H1 (cell line): Measurements from ENCODE around the gene TMIGD1. TPM values are rescaled to one million over a fixed set of nuclear protein-coding genes. Genes with fewer than 3 reads are reported as not detected.

Experiments used
- CTBP2 ChIP-seq: IDR thresholded peaks from 2 replicates; pipeline ENCODE4 v1.7.0; 2011; ENCODE audit warnings: borderline replicate concordance, mild to moderate bottlenecking, moderate library complexity, mixed read lengths, low read length; ENCODE audit not compliant: insufficient read depth, insufficient read length
- NRF1 ChIP-seq: IDR thresholded peaks from 2 replicates; pipeline ENCODE4 v1.6.1; 2011; ENCODE audit warnings: mild to moderate bottlenecking, low read depth, low read length, improper control_type of control experiment
- polyA plus RNA-seq, 7 experiments: library from polyadenylated mRNA; depleted of rRNA in 3 of 7; stranded (reverse) in 5 of 7; unstranded in 2 of 7; fragments of >200 nt in 5 of 7; fragments of 200-250 nt in 2 of 7; gene quantifications; 1 replicate in 5 of 7; 2 replicates in 1 of 7; 4 replicates in 1 of 7; pipeline versions ENCODE4 v1.2.1 to v1.2.3, GENCODE V29; 2011 to 2013; ENCODE audit warnings: missing spikeins in 2 of 7, mixed read lengths in 2 of 7
- total RNA-seq: library from RNA; stranded (reverse); fragmentation: NEBNext Ultra II Directional; extraction: Animal tissue kit (Norgen Biotek cat#: 25700); gene quantifications from 2 replicates; pipeline ENCODE4 v1.2.1, GENCODE V29; 2021
- TF ChIP-seq, protein P1 (sequence below): IDR thresholded peaks from 2 replicates; pipeline ENCODE4 v1.6.1; 2012; ENCODE audit warnings: inconsistent platforms

Gene TMIGD1
- total and polyA plus RNA-seq, 2 of the 8 experiments (the other 6 are each of a cell fraction or from before 2014, with no cell fraction given), result not detected

DNA sequence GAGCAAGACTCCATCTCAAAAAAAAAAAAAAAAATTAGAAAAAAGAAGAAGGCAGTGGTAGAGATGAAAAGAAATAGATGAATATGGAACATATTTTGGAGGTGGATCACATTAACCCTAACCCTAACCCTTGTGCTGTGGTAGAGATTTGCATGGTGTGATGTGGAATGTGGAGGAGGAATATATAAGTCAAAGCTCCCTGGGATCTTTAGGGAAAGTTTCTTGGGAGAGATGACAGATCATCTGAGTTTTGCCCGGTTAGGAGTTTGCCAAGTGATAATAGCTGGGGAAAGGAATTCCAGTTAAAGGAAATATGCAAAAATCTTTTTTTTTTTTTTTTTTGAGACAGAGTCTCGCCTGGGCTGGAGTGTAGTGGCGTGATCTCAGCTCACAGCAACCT, 29.1 kb downstream of the TMIGD1 start (continued):
- TF ChIP-seq, protein P1, sequence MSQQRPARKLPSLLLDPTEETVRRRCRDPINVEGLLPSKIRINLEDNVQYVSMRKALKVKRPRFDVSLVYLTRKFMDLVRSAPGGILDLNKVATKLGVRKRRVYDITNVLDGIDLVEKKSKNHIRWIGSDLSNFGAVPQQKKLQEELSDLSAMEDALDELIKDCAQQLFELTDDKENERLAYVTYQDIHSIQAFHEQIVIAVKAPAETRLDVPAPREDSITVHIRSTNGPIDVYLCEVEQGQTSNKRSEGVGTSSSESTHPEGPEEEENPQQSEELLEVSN, result no peak
- TF ChIP-seq NRF1 (no peak), CTBP2 (no peak)
